ENCODE data around the gene TMEM143. TPM values are rescaled to one million over a fixed set of nuclear protein-coding genes. Genes with fewer than 3 reads are reported as not detected.

TMEM143 gene
- polyA plus RNA-seq, 2 donors: 4.0 to 9.1 TPM

GRCh38 chr19:48338253-48338755, 25.4 kb downstream of the TMEM143 start:
- peaks cover 0 to 2% of the 10 kb centered on the region in 2 donors for H3K36me3 ChIP-seq (ENCODE audit: control insufficient read depth in 2 of 2, insufficient read depth in 2 of 2, low read length in 1 of 2)
- no peaks in the 10 kb centered on the region for H3K27me3 ChIP-seq (ENCODE audit: control insufficient read depth in 1 of 2, insufficient read depth in 2 of 2, low read length in 2 of 2)
- peaks cover 0 to 3% of the 10 kb centered on the region in 2 donors for H3K9me3 ChIP-seq (ENCODE audit: control insufficient read depth in 2 of 2, insufficient read depth in 1 of 2, low read depth in 1 of 2, low read length in 1 of 2)
- H3K27ac ChIP-seq (ENCODE audit: low read depth in 2 of 2, low read length in 1 of 2): no peak overlapping the region
- WGBS, 2 donors: 91 to 93% methylated on average over 14 of the region's 14 CpGs
- H3K4me3 ChIP-seq (ENCODE audit: low read depth in 1 of 2, low read length in 2 of 2): no peak overlapping the region
- H3K4me1 ChIP-seq (ENCODE audit: control insufficient read depth in 2 of 2, insufficient read depth in 2 of 2, low read length in 1 of 2): peaks cover 0 to 5% of the 10 kb centered on the region in 2 donors

GRCh38 chr19:48333467-48334384, 30.0 kb downstream of the TMEM143 start:
- peaks cover 3 to 7% of the 10 kb centered on the region in 2 donors for H3K4me1 ChIP-seq (ENCODE audit: control insufficient read depth in 2 of 2, insufficient read depth in 2 of 2, low read length in 1 of 2)
- H3K27ac ChIP-seq (ENCODE audit: low read depth in 2 of 2, low read length in 1 of 2): peak overlapping the region; percentile 92 to 96
- WGBS, 2 donors: 4 to 5% methylated on average over 54 of the region's 54 CpGs
- no peaks in the 10 kb centered on the region for H3K27me3 ChIP-seq (ENCODE audit: control insufficient read depth in 1 of 2, insufficient read depth in 2 of 2, low read length in 2 of 2)
- no peaks in the 10 kb centered on the region for H3K9me3 ChIP-seq (ENCODE audit: control insufficient read depth in 2 of 2, insufficient read depth in 1 of 2, low read depth in 1 of 2, low read length in 1 of 2)
- H3K36me3 ChIP-seq (ENCODE audit: control insufficient read depth in 2 of 2, insufficient read depth in 2 of 2, low read length in 1 of 2): peaks cover 0 to 3% of the 10 kb centered on the region in 2 donors
- peak overlapping the region; percentile 33 to 52 for H3K4me3 ChIP-seq (ENCODE audit: low read depth in 1 of 2, low read length in 2 of 2)

- H3K4me1 ChIP-seq (ENCODE audit: control insufficient read depth in 2 of 2, insufficient read depth in 2 of 2, low read length in 1 of 2): peaks cover 3 to 7% of the 10 kb centered on the region in 2 donors
- WGBS, 2 donors: 1% methylated on average over 25 of the region's 25 CpGs
- peaks cover 0 to 3% of the 10 kb centered on the region in 2 donors for H3K36me3 ChIP-seq (ENCODE audit: control insufficient read depth in 2 of 2, insufficient read depth in 2 of 2, low read length in 1 of 2)
- peak overlapping the region; percentile 92 to 96 for H3K27ac ChIP-seq (ENCODE audit: low read depth in 2 of 2, low read length in 1 of 2)
- no peaks in the 10 kb centered on the region for H3K27me3 ChIP-seq (ENCODE audit: control insufficient read depth in 1 of 2, insufficient read depth in 2 of 2, low read length in 2 of 2)
- H3K4me3 ChIP-seq (ENCODE audit: low read depth in 1 of 2, low read length in 2 of 2): peak overlapping the region; percentile 33 to 52
- no peaks in the 10 kb centered on the region for H3K9me3 ChIP-seq (ENCODE audit: control insufficient read depth in 2 of 2, insufficient read depth in 1 of 2, low read depth in 1 of 2, low read length in 1 of 2)
Observed at GRCh38 chr19:48332662-48333466, 30.9 kb downstream of the TMEM143 start.

- no peaks in the 10 kb centered on the region for H3K27me3 ChIP-seq (ENCODE audit: control insufficient read depth in 1 of 2, insufficient read depth in 2 of 2, low read length in 2 of 2)
- peaks cover 3 to 9% of the 10 kb centered on the region in 2 donors for H3K4me1 ChIP-seq (ENCODE audit: control insufficient read depth in 2 of 2, insufficient read depth in 2 of 2, low read length in 1 of 2)
- peak overlapping the region; percentile 92 to 96 for H3K27ac ChIP-seq (ENCODE audit: low read depth in 2 of 2, low read length in 1 of 2)
- H3K4me3 ChIP-seq (ENCODE audit: low read depth in 1 of 2, low read length in 2 of 2): peak overlapping the region; percentile 13 to 18
- H3K36me3 ChIP-seq (ENCODE audit: control insufficient read depth in 2 of 2, insufficient read depth in 2 of 2, low read length in 1 of 2): peaks cover 0 to 3% of the 10 kb centered on the region in 2 donors
- H3K9me3 ChIP-seq (ENCODE audit: control insufficient read depth in 2 of 2, insufficient read depth in 1 of 2, low read depth in 1 of 2, low read length in 1 of 2): no peaks in the 10 kb centered on the region
- 22 to 42% methylated on average over 6 of the region's 6 CpGs for WGBS, 2 donors
Observed at GRCh38 chr19:48332351-48332661, 31.4 kb downstream of the TMEM143 start.

GRCh38 chr19:48330012-48330681, 33.6 kb downstream of the TMEM143 start:
- Histone ChIP-seq H3K36me3 (ENCODE audit: control insufficient read depth in 2 of 2, insufficient read depth in 2 of 2, low read length in 1 of 2) (peaks cover 0 to 3% of the 10 kb centered on the region in 2 donors), H3K4me1 (ENCODE audit: control insufficient read depth in 2 of 2, insufficient read depth in 2 of 2, low read length in 1 of 2) (peaks cover 4 to 13% of the 10 kb centered on the region in 2 donors), H3K27ac (ENCODE audit: low read depth in 2 of 2, low read length in 1 of 2) (peak overlapping the region; percentile 53 to 71), H3K4me3 (ENCODE audit: low read depth in 1 of 2, low read length in 2 of 2) (peak overlapping the region; percentile 43 to 54), H3K9me3 (ENCODE audit: control insufficient read depth in 2 of 2, insufficient read depth in 1 of 2, low read depth in 1 of 2, low read length in 1 of 2) (no peaks in the 10 kb centered on the region), H3K27me3 (ENCODE audit: control insufficient read depth in 1 of 2, insufficient read depth in 2 of 2, low read length in 2 of 2) (no peaks in the 10 kb centered on the region)
- WGBS, 2 donors: 15 to 22% methylated on average over 41 of the region's 41 CpGs

GRCh38 chr19:48329167-48329891, 34.4 kb downstream of the TMEM143 start:
- Histone ChIP-seq H3K9me3 (ENCODE audit: control insufficient read depth in 2 of 2, insufficient read depth in 1 of 2, low read depth in 1 of 2, low read length in 1 of 2) (no peaks in the 10 kb centered on the region), H3K4me3 (ENCODE audit: low read depth in 1 of 2, low read length in 2 of 2) (no peak overlapping the region), H3K4me1 (ENCODE audit: control insufficient read depth in 2 of 2, insufficient read depth in 2 of 2, low read length in 1 of 2) (peaks cover 6 to 13% of the 10 kb centered on the region in 2 donors), H3K27me3 (ENCODE audit: control insufficient read depth in 1 of 2, insufficient read depth in 2 of 2, low read length in 2 of 2) (no peaks in the 10 kb centered on the region), H3K36me3 (ENCODE audit: control insufficient read depth in 2 of 2, insufficient read depth in 2 of 2, low read length in 1 of 2) (peaks cover 0 to 3% of the 10 kb centered on the region in 2 donors), H3K27ac (ENCODE audit: low read depth in 2 of 2, low read length in 1 of 2) (peak overlapping the region; percentile 1 to 34)
- 55 to 59% methylated on average over 15 of the region's 15 CpGs for WGBS, 2 donors

GRCh38 chr19:48325265-48325910, 38.4 kb downstream of the TMEM143 start, which contains the start of gene EMP3:
Gene EMP3 (plus strand): TSS chr19:48325552. CDS start chr19:48326845, 1,293 bp downstream.
- peaks cover 0 to 3% of the 10 kb centered on the region in 2 donors for H3K36me3 ChIP-seq (ENCODE audit: control insufficient read depth in 2 of 2, insufficient read depth in 2 of 2, low read length in 1 of 2)
- peak within 1 kb of the TSS; percentile 84 to 89 for H3K27ac ChIP-seq (ENCODE audit: low read depth in 2 of 2, low read length in 1 of 2)
- H3K9me3 ChIP-seq (ENCODE audit: control insufficient read depth in 2 of 2, insufficient read depth in 1 of 2, low read depth in 1 of 2, low read length in 1 of 2): no peaks in the 10 kb centered on the region
- peak within 1 kb of the TSS; percentile 5 to 25 for H3K4me3 ChIP-seq (ENCODE audit: low read depth in 1 of 2, low read length in 2 of 2)
- 1 to 2% methylated on average over 22 of the region's 22 CpGs for WGBS, 2 donors
- H3K27me3 ChIP-seq (ENCODE audit: control insufficient read depth in 1 of 2, insufficient read depth in 2 of 2, low read length in 2 of 2): no peaks in the 10 kb centered on the region
- peaks cover 3 to 16% of the 10 kb centered on the region in 2 donors for H3K4me1 ChIP-seq (ENCODE audit: control insufficient read depth in 2 of 2, insufficient read depth in 2 of 2, low read length in 1 of 2)
